ENCODE measurements around the gene CAMKK1.

The CAMKK1 gene

DNA sequence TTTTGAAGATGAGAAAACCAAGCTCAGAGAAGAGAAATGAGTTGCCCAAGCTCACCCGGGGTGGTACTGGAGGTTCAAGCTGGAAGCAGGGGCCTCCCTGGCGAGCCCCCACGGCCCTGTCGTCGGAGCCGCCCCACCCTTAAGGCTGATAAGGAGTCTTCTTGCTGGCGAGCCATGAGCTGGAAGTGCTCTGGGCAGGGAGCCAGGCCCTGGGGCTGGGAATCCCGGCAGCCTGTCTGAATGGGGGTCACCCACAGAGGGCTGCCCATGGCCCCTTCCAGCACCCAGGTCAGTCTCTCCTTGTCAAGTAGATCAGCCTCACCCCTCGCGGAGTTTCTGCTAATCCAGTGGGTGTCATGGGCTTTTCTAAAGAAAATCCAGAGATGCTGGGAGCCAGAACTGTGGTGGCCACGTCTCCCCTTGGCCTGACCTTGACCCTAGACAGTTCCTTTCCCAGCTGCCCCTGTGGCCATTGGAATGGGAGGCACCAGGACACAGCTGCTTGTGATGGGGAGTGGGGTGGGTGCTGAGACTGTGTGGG, 24.6 kb upstream of the CAMKK1 start:
- no peak for DNase-seq

DNA sequence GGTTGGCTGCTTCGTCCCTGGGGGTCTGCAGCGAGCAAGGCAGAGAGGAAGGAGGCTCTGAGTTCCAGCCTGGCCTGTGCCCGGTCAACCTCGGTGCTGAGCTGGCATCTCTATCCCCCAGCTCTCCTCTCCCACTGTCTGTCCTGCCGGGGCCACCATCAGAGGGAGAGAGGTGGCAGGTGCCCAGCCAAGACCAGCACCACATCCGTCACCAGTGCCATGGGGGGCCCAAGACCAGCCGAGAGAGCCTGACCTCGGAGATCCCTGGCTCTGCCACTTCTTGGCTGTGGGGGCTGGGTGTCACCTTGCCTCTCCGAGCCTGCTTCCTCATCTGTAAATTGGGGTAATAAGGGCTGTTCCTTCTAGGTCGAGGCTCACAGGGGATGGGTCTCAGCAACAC, 24.0 kb upstream of the CAMKK1 start:
- no peak for DNase-seq

DNA sequence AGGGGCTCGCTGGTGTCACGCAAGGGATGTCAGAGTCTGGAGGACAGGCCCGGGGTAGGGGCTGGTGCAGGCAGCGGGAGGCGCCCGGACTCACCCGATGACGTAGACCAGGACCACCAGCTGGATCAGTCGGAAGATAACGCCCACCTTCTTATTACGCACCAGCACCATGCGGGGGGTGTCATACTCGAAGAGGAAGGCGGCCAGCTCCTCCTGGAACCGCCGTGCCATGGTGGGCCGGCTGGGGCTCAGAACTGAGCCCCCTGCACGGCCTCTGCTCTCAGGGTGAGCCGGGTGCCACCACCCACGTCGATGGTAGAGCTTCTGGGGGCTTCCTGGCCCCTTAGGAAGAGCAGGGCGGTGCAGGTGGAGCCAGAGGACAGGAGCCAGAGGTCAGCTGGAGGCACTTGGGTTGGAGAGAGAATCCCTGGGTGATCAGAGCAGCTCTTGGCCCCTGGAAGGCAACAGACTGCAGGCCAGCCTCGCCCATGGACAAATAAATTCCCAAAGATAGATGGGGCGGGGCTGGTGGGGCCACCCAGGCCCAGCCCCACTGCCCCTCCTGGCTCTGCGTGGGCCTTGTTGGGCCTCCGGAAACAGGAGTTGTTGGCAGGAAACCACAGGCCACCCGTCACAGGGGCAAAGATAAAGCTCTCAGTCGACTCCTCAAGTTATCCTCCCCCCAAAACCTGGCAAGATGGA, 23.3 kb upstream of the CAMKK1 start, which contains the start of gene P2RX1:
Gene P2RX1, minus strand, starts transcription at position 471 of the 702 bp plus-strand sequence. Its CDS starts 240 bp downstream, at position 231.
- peak in 1 of 4 experiments; percentile 13 for DNase-seq

DNA sequence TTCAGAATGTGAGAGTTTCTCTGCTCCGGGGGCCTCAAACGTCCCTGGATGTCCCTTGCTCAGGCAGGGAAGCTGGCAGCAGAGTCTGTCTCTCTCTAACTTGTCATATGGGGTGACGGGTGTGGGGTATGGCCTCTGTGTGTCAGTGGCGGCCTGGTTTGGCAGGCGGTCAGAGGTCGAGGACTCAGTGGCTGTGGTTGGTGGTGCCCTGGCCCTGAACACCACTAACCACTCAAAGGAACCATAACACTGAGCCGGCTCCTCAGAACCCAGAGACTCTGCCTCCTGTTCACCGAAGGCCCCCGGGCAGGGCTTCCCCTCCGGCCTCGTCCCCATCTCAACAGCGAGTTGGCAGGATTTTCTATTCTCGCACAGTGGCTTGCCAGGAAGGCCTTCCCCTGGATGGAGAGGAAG, 22.7 kb upstream of the CAMKK1 start:
- DNase-seq: no peak

DNA sequence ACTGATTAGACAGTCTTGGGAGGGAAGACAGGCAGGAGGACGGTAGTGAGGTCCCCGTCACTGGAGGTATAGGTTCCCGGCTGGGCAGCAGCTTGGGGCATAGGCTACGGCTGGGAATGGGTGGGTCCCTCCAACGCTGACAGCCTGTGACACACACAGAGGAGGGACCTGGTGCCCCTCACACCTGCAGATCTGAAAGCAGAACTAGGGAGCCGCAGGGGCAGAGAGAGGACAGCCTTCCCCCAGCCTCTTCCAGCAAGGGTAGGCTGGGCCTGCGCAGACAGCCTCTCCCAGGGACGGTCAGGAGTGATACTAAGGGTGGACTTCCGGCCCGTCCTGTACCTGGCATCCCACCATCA, 21.4 kb upstream of the CAMKK1 start:
- no peak for DNase-seq

DNA sequence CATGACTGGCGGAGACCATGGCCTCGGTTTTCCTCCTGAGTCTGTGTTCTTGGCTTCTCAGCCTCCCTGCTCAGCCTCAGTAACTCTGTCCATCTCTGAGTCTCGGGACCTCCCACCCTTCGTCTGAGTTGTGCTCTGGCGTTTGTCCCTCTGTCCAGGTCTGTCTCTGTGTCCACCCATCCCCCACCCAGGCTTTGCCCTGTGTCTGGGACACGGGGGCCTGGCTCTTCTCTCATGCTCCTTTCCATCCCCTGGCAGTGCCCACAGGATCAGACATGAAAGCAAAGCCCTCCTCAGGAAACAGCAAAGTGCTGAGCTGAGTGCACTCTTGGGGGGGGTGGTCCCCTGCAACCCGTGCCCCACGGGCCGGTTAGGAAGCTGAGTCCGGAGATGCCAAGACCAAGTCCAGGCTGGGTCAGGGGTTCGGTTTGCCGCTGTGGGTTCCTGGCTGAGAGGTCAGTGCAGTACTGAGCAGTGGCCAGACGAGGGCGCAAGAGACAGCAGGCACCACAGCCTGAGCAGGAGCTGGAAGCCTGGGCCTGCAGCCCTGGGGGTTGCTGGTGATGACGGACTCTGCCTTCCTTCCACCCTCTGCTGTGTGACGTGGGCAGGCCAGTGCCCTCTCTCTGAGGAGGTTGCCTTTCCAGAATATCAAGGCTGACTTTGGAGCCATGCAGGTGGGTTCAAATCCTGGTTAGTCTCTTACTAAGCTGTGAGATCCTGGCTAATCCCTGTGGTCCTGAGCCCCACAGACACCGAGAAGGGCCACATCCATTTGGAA, 20.9 kb upstream of the CAMKK1 start:
- DNase-seq: peak; percentile 52 to 71 (median 66)

DNA sequence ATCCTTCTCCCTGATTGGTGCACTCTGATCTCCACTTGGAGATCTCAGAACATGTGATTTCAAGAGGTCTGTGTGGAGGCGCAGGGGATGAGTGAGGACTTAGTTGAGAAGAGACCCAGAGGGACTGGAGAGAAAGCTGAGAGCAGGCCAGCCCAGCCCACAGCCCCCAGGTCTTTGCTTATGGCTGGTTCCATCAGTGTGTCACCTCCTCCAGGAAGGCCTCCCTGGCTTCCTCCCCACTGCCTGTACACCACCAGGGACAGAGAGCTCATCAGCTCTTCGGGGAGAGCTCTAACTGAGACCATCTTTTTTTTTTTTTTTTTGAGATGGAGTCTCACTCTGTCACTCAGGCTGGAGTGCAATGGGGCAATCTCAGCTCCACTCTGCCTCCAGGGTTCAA, 20.0 kb upstream of the CAMKK1 start:
- no peak for DNase-seq

DNA sequence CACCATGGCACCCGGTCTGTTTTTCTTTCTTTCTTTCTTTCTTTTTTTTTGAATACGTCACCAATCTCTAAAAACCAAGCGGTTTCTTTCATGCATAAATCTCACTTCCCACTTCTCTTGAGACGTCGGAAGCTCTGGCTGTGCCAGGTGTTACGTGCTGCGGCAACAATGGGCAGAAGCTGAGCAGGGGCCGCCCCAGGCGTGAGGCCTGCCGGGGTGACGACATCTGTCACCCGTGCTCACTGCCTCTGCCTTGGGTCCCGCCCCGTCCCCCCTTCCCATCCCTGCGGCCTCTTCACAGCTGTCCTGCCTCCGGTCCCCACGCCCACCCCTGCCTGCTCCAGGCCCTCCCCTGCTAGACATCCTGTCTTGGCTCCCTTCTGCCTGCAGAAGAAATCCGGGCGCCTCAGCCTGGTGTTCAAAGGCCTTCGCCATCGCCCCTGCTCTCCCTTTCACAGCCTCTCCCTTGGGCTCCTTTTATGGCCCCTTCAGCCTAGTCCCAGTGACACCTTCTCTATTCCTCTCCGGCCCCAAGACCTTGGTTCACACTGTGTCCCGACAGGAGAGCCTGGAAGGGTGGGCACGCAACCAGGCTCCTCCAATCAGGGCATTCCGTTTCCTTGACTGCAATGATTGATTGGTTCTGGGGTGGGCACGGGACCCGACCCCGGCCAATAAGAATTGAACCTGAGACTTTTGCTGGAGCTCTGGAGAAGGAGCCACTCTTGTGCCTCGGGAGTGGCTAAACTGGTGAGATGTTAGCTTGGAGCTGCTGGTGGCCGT, 18.6 kb upstream of the CAMKK1 start:
- peak in 3 of 4 experiments; percentile 49 to 59 (median 51) for DNase-seq

DNA sequence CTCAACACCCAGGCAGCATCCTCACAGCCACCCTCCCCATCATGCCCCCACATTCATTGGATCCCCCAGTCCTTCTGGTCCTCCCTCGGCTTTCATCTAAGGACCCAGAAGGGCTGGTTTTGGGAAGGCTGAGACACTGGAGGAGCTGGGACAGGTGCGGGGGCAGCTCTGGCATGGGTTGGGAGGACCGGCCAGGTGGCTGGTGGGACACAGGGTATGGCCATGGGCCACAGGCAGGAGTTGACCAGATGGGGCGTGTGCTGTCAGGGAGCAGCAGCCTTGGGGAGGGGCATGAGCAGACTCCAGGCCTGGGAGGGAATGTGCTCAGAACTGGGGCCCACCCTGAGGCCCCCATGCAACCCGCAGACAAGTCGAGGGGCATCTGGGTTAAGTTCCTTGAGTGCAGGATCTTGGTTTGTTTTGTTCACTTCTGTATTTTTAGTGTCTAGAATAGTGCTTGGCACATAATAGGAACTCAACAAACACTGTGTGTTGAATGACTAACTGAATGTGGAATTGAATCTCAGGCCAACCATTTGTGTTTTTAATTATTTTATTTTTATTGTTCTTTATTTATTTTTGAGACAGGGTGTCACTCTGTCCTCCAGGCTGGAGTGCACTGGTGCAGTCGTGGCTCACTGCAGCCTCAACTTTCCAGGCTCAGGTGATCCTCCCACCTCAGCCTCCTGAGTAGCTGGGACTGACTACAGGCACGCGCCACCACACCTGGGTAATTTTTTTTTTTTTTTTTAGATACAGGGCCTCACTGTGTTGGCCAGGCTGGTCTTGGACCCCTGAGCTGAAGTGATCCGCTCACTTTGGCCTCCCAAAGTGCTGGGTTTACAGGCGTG, 17.8 kb upstream of the CAMKK1 start:
- no peak for DNase-seq

DNA sequence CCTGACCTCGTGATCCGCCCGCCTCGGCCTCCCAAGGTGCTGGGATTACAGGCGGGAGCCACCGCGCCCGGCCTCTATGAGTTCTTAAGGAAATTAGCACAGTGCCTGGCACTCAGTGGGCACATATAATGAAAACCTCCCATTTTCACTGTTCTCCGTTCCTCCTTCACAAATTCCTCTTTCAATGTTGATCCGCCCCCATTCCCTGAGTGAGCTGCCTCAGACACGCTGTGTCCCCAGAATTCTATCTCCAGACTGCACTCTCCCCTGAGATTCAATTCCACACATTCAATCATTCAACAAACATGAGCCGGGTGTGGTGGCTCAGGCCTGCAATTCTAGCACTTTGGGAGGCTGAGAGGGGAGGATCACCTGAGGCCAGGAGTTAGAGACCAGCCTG, 16.4 kb upstream of the CAMKK1 start:
- no peak for DNase-seq

DNA sequence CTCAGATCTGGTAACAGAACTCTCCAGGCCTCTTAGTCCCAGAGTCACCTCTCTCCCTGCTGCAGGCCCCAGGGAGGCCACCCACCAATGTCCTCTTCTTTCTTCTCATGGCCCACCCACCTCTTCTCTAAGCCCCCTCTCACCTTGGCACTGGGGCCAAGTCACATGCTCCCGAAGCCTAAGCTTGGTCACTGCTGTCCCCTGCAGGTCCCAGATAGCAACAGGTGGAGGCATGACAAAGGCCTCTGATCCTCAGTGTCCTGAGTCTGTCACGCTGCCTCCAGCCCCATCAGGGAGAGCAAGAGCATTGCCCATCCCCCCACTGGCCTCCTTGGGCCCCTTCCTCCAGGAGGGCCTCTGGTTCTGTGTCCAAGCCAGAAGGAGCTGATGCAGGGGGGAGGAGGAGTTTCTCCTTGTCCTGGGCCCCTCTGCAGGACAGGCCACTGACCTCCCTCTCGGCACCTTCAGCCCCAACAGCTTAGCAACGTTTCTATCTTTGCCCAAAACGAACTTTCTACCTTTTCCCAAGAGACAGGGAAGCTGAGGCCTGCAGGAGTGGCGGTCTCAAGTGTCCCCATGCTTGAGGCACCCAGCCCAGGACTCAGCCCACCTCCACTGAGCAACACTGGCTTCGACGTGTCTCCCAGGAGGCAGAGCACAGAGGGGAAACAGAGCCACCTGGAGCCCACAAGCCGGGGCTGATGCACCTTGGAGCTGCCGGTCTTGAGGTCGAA, 14.8 kb upstream of the CAMKK1 start:
- no peak for DNase-seq

DNA sequence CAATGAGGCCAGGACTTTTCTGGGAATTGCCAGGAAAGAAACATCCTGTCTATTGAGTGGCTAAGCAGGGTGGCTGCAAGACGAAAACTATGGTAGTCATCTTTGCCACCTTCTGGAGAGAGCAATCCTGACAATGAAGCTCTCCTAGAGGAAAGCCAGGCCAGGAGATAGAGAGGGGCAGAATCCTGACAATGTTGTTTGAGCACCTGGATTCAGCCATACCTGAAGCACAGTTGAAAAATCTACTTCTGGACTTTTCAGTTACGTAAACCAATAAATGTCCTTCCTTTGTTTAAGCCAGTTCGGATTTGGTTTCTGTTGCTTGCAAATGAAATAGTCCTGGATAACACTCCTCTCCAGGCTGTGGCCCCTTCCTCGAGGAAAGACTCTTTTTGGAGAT, 14.0 kb upstream of the CAMKK1 start:
- DNase-seq: no peak

DNA sequence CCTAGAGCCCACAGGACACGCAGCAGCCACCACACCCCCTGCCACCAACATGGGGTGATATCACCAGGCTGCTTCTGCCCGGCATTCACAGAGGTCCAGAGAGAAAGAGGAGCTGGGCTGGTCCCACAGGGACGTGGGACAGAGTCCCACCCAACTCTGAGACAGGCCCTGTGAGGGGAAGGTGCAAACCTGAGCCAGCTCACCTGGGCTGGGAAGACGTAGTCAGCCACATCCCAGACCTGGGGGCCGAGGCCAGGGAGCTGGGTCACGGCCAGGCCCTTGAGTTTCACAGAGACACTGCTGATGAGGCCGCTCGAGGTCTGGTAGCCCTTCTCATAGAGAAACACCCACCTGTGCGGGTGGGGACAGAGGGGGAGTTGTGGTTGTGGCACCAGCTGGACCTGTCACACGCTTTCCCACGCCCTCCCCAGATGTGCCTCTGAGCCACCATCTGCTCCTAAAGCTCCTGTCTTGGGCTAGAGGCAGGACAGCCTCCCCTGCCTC, 12.2 kb upstream of the CAMKK1 start:
- no peak for DNase-seq

DNA sequence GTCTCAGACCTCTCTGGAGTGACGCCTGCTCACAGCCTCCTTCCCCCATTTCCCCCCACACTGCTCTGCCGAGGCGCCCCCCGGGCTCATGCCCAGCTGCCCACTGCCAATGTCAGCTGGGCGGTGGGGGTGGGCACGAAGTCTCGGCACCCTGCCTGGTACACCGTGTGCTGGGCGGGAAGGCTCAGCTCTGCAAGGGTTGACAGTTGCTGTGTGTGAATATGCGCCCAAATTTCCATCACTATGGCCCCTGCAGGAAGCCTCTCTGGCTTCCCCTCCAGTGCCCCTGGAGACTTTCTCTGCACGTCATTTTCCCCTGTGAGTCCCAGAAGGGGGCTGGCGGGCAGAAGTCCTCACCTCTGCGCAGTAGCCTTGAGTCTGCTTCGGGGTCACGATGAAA, 11.6 kb upstream of the CAMKK1 start:
- DNase-seq: no peak

DNA sequence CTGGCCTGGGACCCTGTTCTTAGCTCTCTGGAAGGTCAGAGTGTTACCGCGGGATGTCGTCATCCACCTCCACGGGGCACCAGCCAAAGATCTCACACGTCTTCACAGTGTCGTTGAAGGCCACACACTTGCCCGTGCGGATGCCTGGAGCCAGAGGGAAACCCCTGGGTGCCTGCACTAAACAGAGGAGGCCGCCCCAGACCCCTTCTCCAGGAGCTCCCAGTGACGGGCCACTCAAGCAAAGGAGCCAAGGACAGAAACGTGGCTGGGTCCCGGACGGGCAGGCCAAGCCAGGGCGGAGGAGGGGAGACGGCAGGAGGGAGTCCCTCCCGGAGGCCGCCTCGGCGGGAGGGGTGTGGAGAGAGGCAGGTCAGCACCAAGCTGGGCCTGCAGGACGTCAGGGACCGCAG, 11.0 kb upstream of the CAMKK1 start:
- DNase-seq: no peak

DNA sequence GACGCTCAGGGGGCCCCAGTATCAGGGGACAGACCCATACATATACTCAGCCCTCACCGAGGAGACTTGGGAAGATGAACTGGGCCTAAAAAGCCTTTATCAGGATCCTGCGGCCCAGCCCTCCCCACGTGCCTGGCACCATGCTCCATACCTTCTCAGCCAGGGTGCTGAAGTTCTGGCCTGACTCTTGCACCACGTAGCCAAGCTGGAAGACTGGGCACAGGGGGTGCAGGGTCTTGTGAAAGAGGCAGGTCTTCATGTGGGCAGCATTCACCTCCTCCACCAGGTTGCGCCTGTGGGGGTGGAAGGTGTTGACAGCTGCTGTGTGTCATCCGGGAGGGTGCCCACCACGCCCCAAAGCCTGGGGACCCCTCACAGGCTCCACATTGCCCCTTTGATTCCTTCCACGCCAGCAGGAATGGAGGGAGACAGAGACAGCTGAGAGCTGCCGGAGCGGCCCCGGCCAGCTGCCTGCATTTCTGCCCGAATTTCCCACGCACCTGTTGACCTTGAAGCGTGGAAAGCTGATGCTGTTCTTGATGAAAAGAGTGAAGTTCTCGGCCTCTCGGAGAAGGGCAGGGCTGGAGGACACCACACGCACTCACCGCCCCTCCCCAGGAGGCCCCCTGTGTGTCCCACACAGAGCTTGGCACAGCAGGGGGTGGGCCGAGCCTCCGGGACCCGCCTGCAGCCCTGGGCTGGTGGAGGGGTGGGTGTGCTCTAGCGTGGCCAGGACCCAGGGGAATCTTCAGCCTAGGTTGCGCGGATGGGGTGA, 10.4 kb upstream of the CAMKK1 start:
- no peak for DNase-seq

DNA sequence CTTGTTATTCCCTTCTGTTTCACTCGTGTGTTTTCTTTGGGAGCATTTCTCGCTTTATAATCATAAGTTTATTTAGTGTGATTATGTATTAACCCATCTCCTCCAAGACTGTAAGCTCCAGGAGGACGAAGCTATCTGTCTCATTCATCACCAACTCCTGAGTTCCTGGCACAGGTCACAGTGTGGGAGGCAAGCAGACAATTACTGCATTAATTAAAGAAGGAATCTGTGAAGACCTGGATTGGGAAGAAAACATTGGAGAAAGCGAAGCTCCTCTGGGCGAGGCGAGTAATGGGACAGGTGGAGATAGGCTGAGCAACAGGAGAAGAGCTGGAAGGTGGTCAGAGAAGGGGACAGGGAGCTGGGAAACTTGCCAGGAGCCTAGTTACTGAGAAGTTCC, 7.8 kb upstream of the CAMKK1 start:
- no peak for DNase-seq

DNA sequence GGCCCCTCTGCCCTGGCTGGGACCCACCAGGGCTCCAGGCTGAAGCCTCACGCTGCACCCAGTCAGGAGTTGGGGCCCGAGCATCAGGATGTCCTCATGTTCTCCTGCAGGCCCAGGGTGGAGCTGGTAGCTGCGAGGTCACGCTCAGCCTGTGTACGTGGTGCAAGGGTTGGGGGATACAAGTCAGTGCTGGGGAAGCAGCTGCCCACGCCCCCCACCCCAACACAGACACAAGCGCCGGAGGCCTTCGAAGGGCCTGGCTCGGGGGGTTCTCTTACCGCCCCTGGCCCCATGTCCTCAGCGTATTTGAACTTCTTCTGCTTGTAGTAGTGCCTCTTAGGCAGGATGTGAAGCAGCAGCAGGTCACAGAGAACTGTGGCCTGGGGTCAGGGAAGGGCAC, 4.9 kb upstream of the CAMKK1 start:
- DNase-seq: no peak

DNA sequence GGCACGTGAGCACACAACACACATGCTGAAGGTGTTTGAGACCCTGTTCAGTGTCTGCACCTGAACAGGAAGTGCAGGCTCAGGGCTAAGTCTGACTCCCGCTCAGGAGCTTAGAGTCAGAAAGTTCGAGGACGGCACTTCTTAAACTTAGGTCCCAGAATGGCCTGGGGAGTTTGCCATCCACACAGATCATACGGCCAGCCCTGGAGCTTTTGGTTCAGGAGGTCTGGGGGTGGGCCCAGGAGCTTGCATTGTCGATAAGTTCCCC, 4.0 kb upstream of the CAMKK1 start:
- DNase-seq: no peak

DNA sequence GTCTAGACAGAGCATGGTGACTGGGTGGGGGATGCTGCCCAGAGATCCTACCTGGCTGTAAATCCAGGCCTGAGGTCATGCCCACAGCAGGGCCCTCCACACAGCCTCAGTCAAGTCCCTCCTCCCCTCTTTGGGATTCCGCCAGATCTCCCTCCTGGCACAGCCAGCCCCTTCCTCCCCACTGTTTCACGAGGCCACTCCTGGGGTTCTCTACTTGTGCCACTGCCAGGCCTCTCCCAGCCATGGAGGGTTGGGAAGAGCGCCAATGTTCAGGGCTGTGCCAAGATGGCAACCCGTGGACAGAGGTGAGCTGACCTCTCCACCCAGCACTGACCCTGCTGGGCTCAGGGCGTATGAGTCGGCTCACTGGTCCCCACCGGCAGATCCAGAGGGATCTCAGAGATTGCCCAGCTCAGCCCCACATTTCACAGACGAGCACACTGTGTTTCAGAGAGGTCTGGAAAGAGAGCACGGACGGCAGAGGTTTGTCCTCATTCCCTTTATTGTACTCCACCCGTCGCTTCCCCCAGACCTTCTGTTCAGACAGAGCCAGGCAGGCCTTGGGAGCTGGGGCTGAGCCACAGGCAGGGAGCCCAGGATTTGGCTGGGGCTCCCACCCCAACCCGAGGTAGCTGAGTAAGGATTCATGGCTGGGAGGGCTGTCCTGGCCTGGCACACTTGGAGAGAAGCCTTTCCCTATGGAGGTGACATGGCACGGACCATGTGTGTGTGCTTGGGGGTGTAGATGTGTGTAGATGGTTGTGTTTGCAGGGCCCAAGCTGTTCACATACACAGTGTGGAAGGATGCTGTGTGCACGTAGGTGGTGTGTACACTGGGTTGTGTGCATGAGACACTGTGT, 3.5 kb upstream of the CAMKK1 start:
- no peak for DNase-seq

All from activated naive CD4-positive, alpha-beta T cell (primary cell).